Measurements from ENCODE around the gene SLC7A4. TPM values are rescaled to one million over a fixed set of nuclear protein-coding genes. Genes with fewer than 3 reads are reported as not detected.

Gene SLC7A4
- total RNA-seq, 1 experiment from 2014 or later = not detected

DNA sequence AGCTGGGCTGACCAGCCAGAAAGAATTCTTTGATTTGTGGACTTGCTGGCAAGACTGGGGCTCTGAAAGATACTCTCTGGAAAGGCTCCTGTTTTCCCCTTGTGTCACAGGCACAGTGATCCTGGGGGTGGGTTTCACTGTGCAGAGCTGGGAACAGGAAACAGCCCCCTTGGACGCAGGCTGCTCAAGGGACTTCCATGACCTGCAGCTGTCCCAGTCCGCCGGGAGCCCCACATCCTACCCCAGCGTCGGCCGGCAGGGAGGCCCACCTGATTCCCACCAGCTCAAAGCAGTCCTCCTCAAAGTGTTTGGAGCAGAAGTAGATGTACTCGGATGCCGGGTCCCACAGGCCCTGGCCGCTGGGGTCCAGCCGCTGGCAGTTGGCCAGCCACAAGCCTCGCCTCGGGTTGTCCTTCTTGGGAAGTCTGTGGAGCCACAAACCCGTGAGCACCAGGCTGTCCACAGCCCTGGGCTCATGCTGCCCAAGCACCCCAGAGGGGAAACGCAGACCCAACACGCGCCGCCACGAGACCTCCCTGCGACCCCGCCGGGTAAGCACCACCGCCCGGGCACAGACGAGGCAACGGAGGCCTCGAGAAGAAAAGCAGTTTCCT is 31.3 kb downstream of the SLC7A4 start:
- H3K9me3 ChIP-seq (ENCODE audit: control insufficient read depth in 1 of 2, insufficient read depth in 1 of 2, low read depth in 1 of 2, low read length in 2 of 2) = no peaks in the 10 kb centered on the region
- ChIA-PET POLR2A (no interaction called here), RAD21 (ENCODE audit: low non-redundant PET in 1 of 2, low total read pairs in 2 of 2, uncharacterized antibody in 2 of 2, unreplicated experiment in 2 of 2) (no interaction called here), CTCF (interaction anchor here (1.2 kb wide), 1 partner anchor 116 kb away, joined by 3 read pairs; no protein-coding TSS in a partner anchor)
- peaks cover 17 to 28% of the 10 kb centered on the region in 2 experiments for H3K4me1 ChIP-seq (ENCODE audit: control insufficient read depth in 1 of 2, insufficient read depth in 2 of 2, low read length in 2 of 2)
- peak overlapping the region; percentile 95 for H3K9ac ChIP-seq (ENCODE audit: low read length)
- H3K79me2 ChIP-seq (ENCODE audit: insufficient read depth, low read length) = peaks cover 38% of the 10 kb centered on the region
- ATAC-seq = no peak
- peak overlapping the region; percentile 97 for H3K27ac ChIP-seq (ENCODE audit: low read depth, low read length)
- no peaks in the 10 kb centered on the region for H3K27me3 ChIP-seq (ENCODE audit: insufficient read depth, low read length)
- H4K20me1 ChIP-seq (ENCODE audit: insufficient read depth) = no peaks in the 10 kb centered on the region
- DNase-seq (ENCODE audit: low read depth, low spot score) = no peak
- peaks cover 3 to 11% of the 10 kb centered on the region in 2 experiments; a peak in 3 of 4 replicates for H3K36me3 ChIP-seq (ENCODE audit: control insufficient read depth in 1 of 2, insufficient read depth in 2 of 2, low read length in 2 of 2)
- H3K4me2 ChIP-seq (ENCODE audit: low read length) = peak overlapping the region; percentile 86
- no TSS peak for BruUV-seq (replicated peaks)
- intact Hi-C loops (cut with micrococcal nuclease) = no loop called here
- TF ChIP-seq POLR2AphosphoS5 (IDR thresholded peaks at IDR 0.05; ENCODE audit: low read depth, low read length) (no peak), ZFX (IDR thresholded peaks at IDR 0.05) (peak; percentile 33; the same call in 1 of the 2 replicates), EZH2 (IDR thresholded peaks at IDR 0.05) (no peak), POLR2A (IDR thresholded peaks at IDR 0.05; ENCODE audit: borderline replicate concordance, extremely low read depth, insufficient read depth, insufficient read length) (no peak)
- no peak overlapping the region for H2AFZ ChIP-seq (ENCODE audit: low read depth, low read length, poor library complexity, severe bottlenecking)
- peak overlapping the region; percentile 81 to 87 for H3K4me3 ChIP-seq (replicated peaks in 1 of 2; ENCODE audit: low read depth in 1 of 2, low read length in 2 of 2)
- no peaks in the 10 kb centered on the region for H3K9me2 ChIP-seq (ENCODE audit: insufficient read depth)

- BruUV-seq (replicated peaks) = no TSS peak
- H3K27ac ChIP-seq (ENCODE audit: low read depth, low read length) = peak overlapping the region; percentile 97
- POLR2A ChIA-PET = no interaction called here
- TF ChIP-seq, protein P1, sequence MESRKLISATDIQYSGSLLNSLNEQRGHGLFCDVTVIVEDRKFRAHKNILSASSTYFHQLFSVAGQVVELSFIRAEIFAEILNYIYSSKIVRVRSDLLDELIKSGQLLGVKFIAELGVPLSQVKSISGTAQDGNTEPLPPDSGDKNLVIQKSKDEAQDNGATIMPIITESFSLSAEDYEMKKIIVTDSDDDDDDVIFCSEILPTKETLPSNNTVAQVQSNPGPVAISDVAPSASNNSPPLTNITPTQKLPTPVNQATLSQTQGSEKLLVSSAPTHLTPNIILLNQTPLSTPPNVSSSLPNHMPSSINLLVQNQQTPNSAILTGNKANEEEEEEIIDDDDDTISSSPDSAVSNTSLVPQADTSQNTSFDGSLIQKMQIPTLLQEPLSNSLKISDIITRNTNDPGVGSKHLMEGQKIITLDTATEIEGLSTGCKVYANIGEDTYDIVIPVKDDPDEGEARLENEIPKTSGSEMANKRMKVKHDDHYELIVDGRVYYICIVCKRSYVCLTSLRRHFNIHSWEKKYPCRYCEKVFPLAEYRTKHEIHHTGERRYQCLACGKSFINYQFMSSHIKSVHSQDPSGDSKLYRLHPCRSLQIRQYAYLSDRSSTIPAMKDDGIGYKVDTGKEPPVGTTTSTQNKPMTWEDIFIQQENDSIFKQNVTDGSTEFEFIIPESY (IDR thresholded peaks at IDR 0.05; ENCODE audit: extremely low read depth, insufficient replicate concordance, low read length) = no peak
- TF ChIP-seq SIN3A (IDR thresholded peaks at IDR 0.05; ENCODE audit: low read depth) (no peak), REST (IDR thresholded peaks at IDR 0.05; ENCODE audit: low read depth) (no peak), ELF1 (IDR thresholded peaks at IDR 0.05; ENCODE audit: borderline replicate concordance, low read depth) (no peak), ZNF274 (IDR thresholded peaks at IDR 0.05; ENCODE audit: low read depth, low read length) (no peak), POLR2AphosphoS5 (IDR thresholded peaks at IDR 0.05; ENCODE audit: low read depth, low read length) (no peak), SP1 (IDR thresholded peaks at IDR 0.05; ENCODE audit: low read depth) (no peak), EZH2 (IDR thresholded peaks at IDR 0.05) (no peak)
- TF ChIP-seq, protein P2, sequence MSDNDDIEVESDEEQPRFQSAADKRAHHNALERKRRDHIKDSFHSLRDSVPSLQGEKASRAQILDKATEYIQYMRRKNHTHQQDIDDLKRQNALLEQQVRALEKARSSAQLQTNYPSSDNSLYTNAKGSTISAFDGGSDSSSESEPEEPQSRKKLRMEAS (IDR thresholded peaks at IDR 0.05) = no peak
- TF ChIP-seq, protein P3, sequence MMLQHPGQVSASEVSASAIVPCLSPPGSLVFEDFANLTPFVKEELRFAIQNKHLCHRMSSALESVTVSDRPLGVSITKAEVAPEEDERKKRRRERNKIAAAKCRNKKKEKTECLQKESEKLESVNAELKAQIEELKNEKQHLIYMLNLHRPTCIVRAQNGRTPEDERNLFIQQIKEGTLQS (IDR thresholded peaks at IDR 0.05) = no peak
These were observed 32.0 kb downstream of the SLC7A4 start for GRCh38 chr22:21000207-21000986.

More at GRCh38 chr22:21000207-21000986, 32.0 kb downstream of the SLC7A4 start:
- ATAC-seq (no peak), DNase-seq (ENCODE audit: low read depth, low spot score) (no peak)
- Histone ChIP-seq H2AFZ (ENCODE audit: low read depth, low read length, poor library complexity, severe bottlenecking) (no peak overlapping the region), H3K9ac (ENCODE audit: low read length) (peak overlapping the region; percentile 95), H3K4me3 (replicated peaks in 1 of 2; ENCODE audit: low read depth in 1 of 2, low read length in 2 of 2) (peak overlapping the region; percentile 81 to 87), H3K9me2 (ENCODE audit: insufficient read depth) (no peaks in the 10 kb centered on the region), H3K27me3 (ENCODE audit: insufficient read depth, low read length) (no peaks in the 10 kb centered on the region), H3K79me2 (ENCODE audit: insufficient read depth, low read length) (peaks cover 38% of the 10 kb centered on the region), H3K9me3 (ENCODE audit: control insufficient read depth in 1 of 2, insufficient read depth in 1 of 2, low read depth in 1 of 2, low read length in 2 of 2) (no peaks in the 10 kb centered on the region), H4K20me1 (ENCODE audit: insufficient read depth) (no peaks in the 10 kb centered on the region), H3K36me3 (ENCODE audit: control insufficient read depth in 1 of 2, insufficient read depth in 2 of 2, low read length in 2 of 2) (peaks cover 3 to 11% of the 10 kb centered on the region in 2 experiments; a peak in 3 of 4 replicates), H3K4me1 (ENCODE audit: control insufficient read depth in 1 of 2, insufficient read depth in 2 of 2, low read length in 2 of 2) (peaks cover 17 to 28% of the 10 kb centered on the region in 2 experiments), H3K4me2 (ENCODE audit: low read length) (peak overlapping the region; percentile 86)
- ChIA-PET CTCF (interaction anchor here (1.2 kb wide), 1 partner anchor 115 kb away, joined by 3 read pairs; no protein-coding TSS in a partner anchor), RAD21 (ENCODE audit: low non-redundant PET in 1 of 2, low total read pairs in 2 of 2, uncharacterized antibody in 2 of 2, unreplicated experiment in 2 of 2) (interaction anchor here in 1 of 2 experiments (0.6 kb wide), 1 partner anchor 13 kb away, joined by 3 read pairs; no protein-coding TSS in a partner anchor)
- intact Hi-C loops (cut with micrococcal nuclease) = no loop called here
